Measurements from ENCODE around the gene MMP15. TPM values are rescaled to one million over a fixed set of nuclear protein-coding genes. Genes with fewer than 3 reads are reported as not detected.

MMP15 gene
- total RNA-seq, 1 donor from 2014 or later = 2.9 TPM

GRCh38 chr16:57998992-57999365 is 26.6 kb upstream of the MMP15 start:
- H3K4me3 ChIP-seq = peak overlapping the region in 1 of 2 donors; percentile 88

GRCh38 chr16:57999366-57999970 is 26.1 kb upstream of the MMP15 start:
- Histone ChIP-seq H3K27ac (peak overlapping the region; percentile 78), H3K9me3 (no peaks in the 10 kb centered on the region), H3K36me3 (peaks cover 0 to 35% of the 10 kb centered on the region in 2 donors), H3K27me3 (no peaks in the 10 kb centered on the region), H3K4me1 (peaks cover 44% of the 10 kb centered on the region), H3K4me3 (peak overlapping the region; percentile 75 to 88)
- intact Hi-C loops (cut with DNase I) = loop anchor here (5.0 to 10.0 kb wide), 2 partner anchors 197 to 245 kb away; partner anchors contain the start of gene KIFC3
- DNase-seq (ENCODE audit: extremely low spot score in 2 of 2) = no peak
- no peak for TF ChIP-seq POLR2AphosphoS5 (IDR thresholded peaks at IDR 0.05; ENCODE audit: insufficient read depth in 1 of 2, low read depth in 1 of 2)
- no peak for TF ChIP-seq POLR2A (IDR thresholded peaks at IDR 0.05)
- TF ChIP-seq CTCF (IDR thresholded peaks at IDR 0.05) = no peak

More at GRCh38 chr16:57998992-57999365, 26.6 kb upstream of the MMP15 start:
- intact Hi-C loops (cut with DNase I) = loop anchor here (5.0 to 10.0 kb wide), 2 partner anchors 197 to 244 kb away; partner anchors contain the start of gene KIFC3
- no peak overlapping the region for H3K27ac ChIP-seq
- no peak for TF ChIP-seq POLR2A (IDR thresholded peaks at IDR 0.05)
- TF ChIP-seq POLR2AphosphoS5 (IDR thresholded peaks at IDR 0.05; ENCODE audit: insufficient read depth in 1 of 2, low read depth in 1 of 2) = no peak
- no peak for TF ChIP-seq CTCF (IDR thresholded peaks at IDR 0.05)
- no peaks in the 10 kb centered on the region for H3K27me3 ChIP-seq
- H3K9me3 ChIP-seq = no peaks in the 10 kb centered on the region
- H3K36me3 ChIP-seq = peaks cover 0 to 35% of the 10 kb centered on the region in 2 donors
- DNase-seq (ENCODE audit: extremely low spot score in 2 of 2) = no peak
- H3K4me1 ChIP-seq = peaks cover 46% of the 10 kb centered on the region

- H3K27me3 ChIP-seq = no peaks in the 10 kb centered on the region
- TF ChIP-seq POLR2A (IDR thresholded peaks at IDR 0.05) (no peak), CTCF (IDR thresholded peaks at IDR 0.05) (no peak), POLR2AphosphoS5 (IDR thresholded peaks at IDR 0.05; ENCODE audit: insufficient read depth in 1 of 2, low read depth in 1 of 2) (no peak)
- DNase-seq (ENCODE audit: extremely low spot score in 2 of 2) = no peak
- peaks cover 0 to 31% of the 10 kb centered on the region in 2 donors for H3K36me3 ChIP-seq
- H3K27ac ChIP-seq = peak within 1 kb of the TSS; percentile 78
- intact Hi-C loops (cut with DNase I) = loop anchor here (5.0 to 10.0 kb wide), 3 partner anchors 198 to 405 kb away; partner anchors contain the start of gene KIFC3
- H3K4me1 ChIP-seq = peaks cover 37% of the 10 kb centered on the region
- peak within 1 kb of the TSS; percentile 75 to 88 for H3K4me3 ChIP-seq
- no peaks in the 10 kb centered on the region for H3K9me3 ChIP-seq
Observed at GRCh38 chr16:57999971-58000705, 25.4 kb upstream of the MMP15 start, which contains the start of gene ZNF319. ZNF319 (minus strand) TSS chr16:58000672; CDS start chr16:57998265, 2,407 bp downstream.

GRCh38 chr16:58000706-58001676 is 24.6 kb upstream of the MMP15 start, which contains the start of gene USB1:
USB1 (plus strand) TSS chr16:58001407; CDS start chr16:58001484, 77 bp downstream.
- Histone ChIP-seq H3K4me3 (peak within 1 kb of the TSS; percentile 75 to 88), H3K27ac (peak within 1 kb of the TSS; percentile 78), H3K36me3 (peaks cover 0 to 22% of the 10 kb centered on the region in 2 donors), H3K4me1 (peaks cover 34% of the 10 kb centered on the region), H3K9me3 (no peaks in the 10 kb centered on the region), H3K27me3 (no peaks in the 10 kb centered on the region)
- DNase-seq (ENCODE audit: extremely low spot score in 2 of 2) = no peak
- intact Hi-C loops (cut with DNase I) = loop anchor here (10.0 kb wide), 1 partner anchor 406 kb away; no protein-coding TSS in a partner anchor
- TF ChIP-seq POLR2A (IDR thresholded peaks at IDR 0.05) = peak in 1 of 2 donors; percentile 57
- peak; percentile 49 to 66 (median 52) for TF ChIP-seq CTCF (IDR thresholded peaks at IDR 0.05)
- peak; percentile 43 to 91 for TF ChIP-seq POLR2AphosphoS5 (IDR thresholded peaks at IDR 0.05; ENCODE audit: insufficient read depth in 1 of 2, low read depth in 1 of 2)
